GM19438 (cell line): ENCODE data around the gene NOPCHAP1.
A peak's percentile ranks its signal among the peaks of the same experiment; 100 is the strongest.
"Not testable (repeated sequence)": the region's sequence is repeated elsewhere in the genome, so short reads cannot be mapped to it uniquely, and the experiment has no call there.

Source experiments
- ATAC-seq: cut with Tn5 transposase; IDR thresholded peaks from one replicate; pipeline ENCODE4 v1.9.1; 2021; ENCODE audit warnings: low read depth; ENCODE audit not compliant: unreplicated experiment

The NOPCHAP1 gene, protein sequence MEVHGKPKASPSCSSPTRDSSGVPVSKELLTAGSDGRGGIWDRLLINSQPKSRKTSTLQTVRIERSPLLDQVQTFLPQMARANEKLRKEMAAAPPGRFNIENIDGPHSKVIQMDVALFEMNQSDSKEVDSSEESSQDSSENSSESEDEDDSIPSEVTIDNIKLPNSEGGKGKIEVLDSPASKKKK

DNA sequence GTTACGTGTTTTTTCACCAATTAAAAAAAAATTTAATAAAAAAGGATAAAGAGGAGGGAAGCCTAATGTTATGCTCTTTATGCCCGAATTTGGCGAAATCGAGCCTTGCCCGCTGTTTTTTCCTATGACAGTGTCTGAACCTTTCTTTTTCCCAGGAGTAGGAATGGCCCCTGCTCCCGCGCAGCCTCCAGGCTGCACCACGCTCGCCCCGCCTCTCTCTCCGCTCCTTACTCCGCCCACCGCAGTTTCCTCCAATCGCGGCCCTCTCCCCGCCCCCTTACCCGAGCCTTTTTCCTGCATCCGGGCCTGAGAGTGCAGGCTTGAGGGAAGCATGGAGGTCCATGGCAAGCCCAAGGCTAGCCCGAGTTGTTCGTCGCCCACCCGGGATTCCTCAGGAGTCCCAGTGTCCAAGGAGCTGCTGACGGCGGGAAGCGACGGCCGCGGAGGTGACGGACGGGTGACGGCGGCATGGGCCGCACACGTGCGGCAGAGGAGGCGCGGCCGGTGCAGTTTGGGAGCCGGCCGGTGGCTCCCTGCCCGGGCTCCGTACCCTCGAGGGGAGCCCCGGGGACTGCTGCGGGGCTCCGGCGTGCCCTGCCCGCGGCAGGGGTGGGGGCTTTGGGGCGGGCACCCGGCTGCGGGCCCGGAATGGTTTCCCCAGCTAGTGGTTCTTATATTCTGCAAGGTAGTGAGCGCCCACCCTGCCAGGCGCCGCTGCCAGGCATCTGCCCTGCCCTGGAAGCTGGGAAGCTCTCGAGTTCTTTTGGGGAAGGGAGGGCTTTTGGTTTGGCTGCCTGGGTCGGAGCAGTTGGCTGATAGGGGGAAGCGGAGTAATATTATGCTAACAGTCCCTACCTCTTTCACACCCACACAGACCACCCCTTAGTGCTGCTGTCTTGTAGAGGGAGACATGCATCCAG is at the start of gene NOPCHAP1:
Gene NOPCHAP1 (plus strand): TSS at position 295 of the 920 bp plus-strand sequence. CDS start 37 bp downstream, at position 332.
- peak; percentile 95 for ATAC-seq

- ATAC-seq: no peak
Measured at GRCh38 chr12:104938371-104938770, 47.7 kb upstream of the NOPCHAP1 start.

DNA sequence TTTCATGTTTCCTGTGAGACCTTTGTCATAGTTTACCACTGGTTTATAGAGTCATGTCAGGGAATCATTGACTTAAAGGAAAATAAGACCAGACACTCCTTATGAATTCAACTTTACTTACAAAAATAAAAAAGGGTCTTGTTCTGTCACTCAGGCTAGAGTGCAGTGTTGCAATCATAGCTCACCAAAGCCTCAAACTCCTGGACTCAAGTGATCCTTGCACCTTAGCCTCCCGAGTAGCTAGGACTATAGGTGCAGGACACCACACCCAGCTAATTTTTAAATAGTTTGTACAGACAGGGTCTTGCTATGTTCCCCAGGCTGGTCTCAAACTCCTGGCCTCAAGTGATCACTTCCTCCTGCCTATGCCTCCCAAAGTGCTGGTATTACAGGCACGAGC is 47.0 kb upstream of the NOPCHAP1 start:
- no peak for ATAC-seq

GRCh38 chr12:104941454-104941853 is 44.7 kb upstream of the NOPCHAP1 start:
- no peak for ATAC-seq

- ATAC-seq: no peak
Measured at GRCh38 chr12:104942075-104942474, 44.0 kb upstream of the NOPCHAP1 start.

- ATAC-seq: not testable (repeated sequence)
Measured at GRCh38 chr12:104943401-104943800, 42.7 kb upstream of the NOPCHAP1 start.

- ATAC-seq: no peak
Measured at GRCh38 chr12:104944252-104944651, 41.9 kb upstream of the NOPCHAP1 start.

GRCh38 chr12:104948716-104949115 is 37.4 kb upstream of the NOPCHAP1 start:
- not testable (repeated sequence) for ATAC-seq

DNA sequence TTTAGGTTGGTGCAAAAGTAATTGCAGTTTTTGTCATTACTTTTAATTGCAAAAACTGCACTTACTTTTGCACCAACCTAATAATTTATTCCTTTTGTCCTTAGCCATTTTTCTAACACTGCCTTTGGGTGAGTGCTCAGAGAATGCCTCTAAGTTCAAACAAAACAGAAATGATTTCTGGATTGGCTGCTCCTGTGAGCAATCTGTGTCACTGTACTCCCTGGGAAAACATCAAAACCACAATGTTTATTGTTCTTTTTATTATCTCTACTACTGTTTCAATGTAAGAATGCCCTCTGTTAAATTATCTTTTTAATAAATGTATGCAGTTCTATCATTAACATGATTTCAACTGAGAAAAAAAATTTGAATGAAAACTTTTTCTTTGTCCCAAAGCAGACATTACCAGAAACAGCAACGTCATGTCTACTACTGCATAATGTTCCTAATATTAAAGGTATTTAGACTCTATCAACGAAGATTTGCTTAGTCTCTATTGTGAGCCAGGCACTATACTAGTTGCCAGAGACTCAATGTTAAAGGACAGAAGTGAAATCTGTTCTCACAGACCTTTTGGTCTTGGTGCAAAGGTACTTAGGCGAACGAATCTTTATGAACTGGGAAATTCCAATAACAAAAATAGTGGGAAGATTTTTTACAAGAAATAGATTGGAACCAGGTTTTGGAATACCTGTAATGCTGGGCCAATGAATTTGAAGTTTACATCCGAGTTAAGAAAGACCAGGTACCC is 34.2 kb upstream of the NOPCHAP1 start:
- no peak for ATAC-seq

- ATAC-seq: no peak
Measured at GRCh38 chr12:104952816-104953215, 33.3 kb upstream of the NOPCHAP1 start.

DNA sequence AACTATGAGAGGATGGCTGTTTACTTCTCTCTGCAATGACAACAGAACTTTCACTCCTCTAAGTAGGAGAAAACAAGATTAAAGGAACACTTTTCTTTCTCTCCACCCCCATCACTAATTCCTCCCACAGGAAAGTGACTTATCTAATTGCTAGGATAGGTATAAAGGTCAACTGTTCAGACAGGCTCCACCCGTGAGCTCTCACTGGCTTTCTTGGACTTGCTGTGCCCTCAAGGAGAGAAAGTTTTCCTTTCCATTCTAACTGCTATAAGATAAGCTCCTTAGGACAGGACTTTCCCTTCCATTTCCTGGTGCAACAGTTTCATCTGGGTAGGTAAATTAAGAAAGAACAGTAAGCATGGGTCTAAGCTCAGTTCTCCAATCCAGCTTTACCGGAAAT is 32.8 kb upstream of the NOPCHAP1 start:
- ATAC-seq: no peak

- ATAC-seq: no peak
Measured at GRCh38 chr12:104955703-104956102, 30.4 kb upstream of the NOPCHAP1 start.

DNA sequence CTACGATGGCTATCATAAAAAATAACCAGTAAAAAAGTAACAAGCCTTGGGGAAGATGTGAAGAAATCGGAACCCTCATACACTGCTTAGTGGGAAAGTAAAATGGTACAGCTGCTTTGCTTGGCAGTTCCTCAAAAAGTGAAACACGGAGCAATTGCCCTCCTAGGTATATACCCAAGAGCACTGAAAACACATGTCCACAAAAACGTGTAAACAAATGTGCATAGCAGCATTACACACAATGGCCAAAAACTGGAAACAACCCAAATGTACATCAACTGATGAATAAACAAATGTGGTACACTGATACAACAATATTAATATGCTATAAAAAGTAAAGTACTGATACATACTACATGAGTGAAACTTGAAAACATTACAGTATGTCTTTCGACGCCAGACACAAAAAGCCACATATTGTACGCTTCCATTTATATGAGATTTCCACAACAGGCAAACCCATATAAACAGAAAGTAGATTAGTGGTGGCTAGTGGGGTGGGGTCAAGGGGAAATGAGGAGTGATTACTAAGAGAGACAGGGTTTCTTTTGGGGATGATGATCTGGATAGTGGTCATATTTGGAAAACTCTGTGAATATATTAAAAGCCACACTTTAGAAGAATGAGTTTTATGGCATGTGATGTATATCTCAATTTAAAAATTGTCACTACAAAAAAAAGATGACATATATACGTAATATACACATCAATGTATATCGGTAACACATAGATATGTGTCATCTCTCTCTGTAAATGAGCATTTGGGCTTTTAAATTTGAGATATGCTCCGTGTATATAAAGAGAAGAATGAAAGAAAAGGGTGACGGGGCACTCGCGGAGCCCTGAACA is 29.0 kb upstream of the NOPCHAP1 start:
- ATAC-seq: no peak

DNA sequence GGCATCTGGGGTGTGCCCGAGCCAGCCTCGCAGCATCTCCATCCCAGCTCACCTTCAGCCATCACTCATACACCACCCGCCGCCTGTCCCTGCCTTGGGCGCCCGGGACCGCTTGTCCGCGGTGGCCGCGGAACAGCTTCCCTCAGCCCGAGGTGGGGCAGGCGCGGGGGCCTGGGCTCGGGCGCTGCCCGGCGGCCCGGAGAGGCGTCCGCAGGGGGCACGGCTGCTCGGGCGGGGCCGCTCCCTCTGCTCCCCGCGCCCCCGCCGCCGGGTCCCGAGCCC is 28.5 kb upstream of the NOPCHAP1 start:
- no peak for ATAC-seq

DNA sequence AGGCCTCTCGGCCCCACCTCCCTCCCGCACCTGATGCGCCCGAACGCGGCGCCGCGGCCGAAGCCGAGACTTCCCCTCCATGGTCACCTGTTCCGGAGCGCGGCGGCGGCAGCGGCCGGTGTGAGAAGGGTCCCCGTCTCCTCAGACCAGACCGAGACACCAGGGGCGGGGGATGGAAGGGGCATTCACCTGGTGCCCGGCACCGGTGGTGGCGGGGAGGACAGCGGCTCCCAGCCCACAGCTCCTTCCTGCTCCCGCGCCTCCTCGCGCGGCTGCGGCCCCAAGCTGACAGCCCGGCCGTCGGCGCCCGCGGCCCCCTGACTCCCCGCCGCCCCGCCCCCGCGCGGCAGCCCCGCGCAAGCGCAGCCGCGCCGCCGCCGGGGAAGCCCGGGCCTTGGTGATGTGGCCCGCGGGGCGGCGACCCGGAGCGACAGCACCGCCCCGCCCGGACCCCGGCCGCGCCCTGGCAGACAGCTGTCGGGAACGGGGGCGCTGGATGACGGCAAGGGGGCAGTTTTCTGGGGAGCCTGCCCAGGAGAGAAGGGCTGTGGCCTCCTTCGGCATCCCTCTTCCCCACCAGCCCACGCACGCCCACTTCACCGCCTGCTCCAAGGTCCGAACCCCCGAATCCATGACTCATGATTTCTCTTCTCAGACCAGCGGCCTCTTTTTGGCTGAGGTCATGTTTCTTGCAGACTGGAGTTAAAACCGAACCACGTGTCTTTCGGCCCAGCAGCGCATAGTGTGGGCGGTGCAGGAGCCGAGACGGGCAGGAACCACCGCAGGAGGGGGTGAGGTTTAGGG is 27.9 kb upstream of the NOPCHAP1 start, which contains the start of gene SLC41A2:
Gene SLC41A2 (minus strand): TSS at position 290 of the 804 bp plus-strand sequence. CDS start 29,763 bp downstream, outside the sequence.
- ATAC-seq: peak; percentile 78

DNA sequence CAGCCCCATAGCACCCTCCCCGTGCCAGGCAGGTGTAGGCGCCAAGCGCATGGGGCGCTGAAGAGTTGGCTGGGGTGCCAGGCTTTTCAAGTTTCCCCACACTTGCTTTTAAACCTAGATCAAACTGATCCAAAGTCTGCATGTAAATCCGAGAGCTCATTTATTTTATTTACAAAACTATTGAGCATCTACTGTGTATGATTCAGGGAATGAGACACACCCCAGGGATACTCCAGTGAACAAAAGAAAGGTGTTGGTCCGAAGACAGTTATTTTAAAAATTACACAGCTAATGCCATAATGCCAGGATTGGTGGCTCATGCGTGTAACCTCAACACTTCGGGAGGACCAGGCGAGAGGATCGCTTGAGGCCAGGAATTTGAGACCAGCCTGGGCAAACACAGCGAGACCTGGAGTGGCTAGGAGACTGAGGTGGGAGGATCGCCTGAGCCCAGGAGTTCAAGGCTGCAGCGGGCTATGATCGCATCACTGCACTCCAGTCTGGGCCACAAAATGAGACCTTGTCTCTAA is 27.2 kb upstream of the NOPCHAP1 start:
- no peak for ATAC-seq

GRCh38 chr12:104959335-104959841 is 26.7 kb upstream of the NOPCHAP1 start:
- no peak for ATAC-seq

DNA sequence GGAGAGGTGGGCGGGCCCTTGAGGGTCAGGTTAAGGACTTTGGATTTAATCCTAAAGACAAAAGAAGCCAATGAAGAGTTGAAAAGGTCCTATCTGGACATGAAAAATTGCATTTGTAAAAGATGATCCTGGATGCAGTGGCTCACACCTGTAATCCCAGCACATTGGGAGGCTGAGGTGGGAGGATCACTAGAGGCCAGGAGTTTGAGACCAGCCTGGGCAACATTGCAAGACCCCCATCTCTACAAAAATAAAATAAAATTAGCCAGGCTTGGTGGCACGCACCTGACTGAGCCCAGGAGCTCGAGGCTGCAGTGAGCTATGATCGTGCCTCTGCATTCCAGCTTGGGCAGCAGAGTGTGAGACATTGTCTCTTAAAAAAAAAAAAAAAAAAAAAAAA is 25.7 kb upstream of the NOPCHAP1 start:
- no peak for ATAC-seq

- ATAC-seq: no peak
Measured at GRCh38 chr12:104963757-104964156, 22.4 kb upstream of the NOPCHAP1 start.
